Measurements from ENCODE around the gene EVI5L. TPM values are rescaled to one million over a fixed set of nuclear protein-coding genes. Genes with fewer than 3 reads are reported as not detected.

Gene EVI5L
- total RNA-seq, 2 donors from 2014 or later: 3.6 to 4.5 TPM

GRCh38 chr19:7897292-7897691 is 67.3 kb downstream of the EVI5L start:
- Mint-ChIP-seq H3K4me3 (no peak overlapping the region), H3K27me3 (no peaks in the 10 kb centered on the region), H3K9me3 (no peaks in the 10 kb centered on the region), H3K36me3 (ENCODE audit: low read depth) (no peaks in the 10 kb centered on the region), H3K27ac (no peak overlapping the region), H3K4me1 (no peaks in the 10 kb centered on the region)
- no peak for ATAC-seq (replicated peaks)

- no peak overlapping the region for H3K4me3 Mint-ChIP-seq
- H3K27me3 Mint-ChIP-seq: no peaks in the 10 kb centered on the region
- H3K4me1 Mint-ChIP-seq: no peaks in the 10 kb centered on the region
- ATAC-seq (replicated peaks): no peak
- no peak overlapping the region for H3K27ac Mint-ChIP-seq
- H3K36me3 Mint-ChIP-seq (ENCODE audit: low read depth): peaks cover 9% of the 10 kb centered on the region
- no peaks in the 10 kb centered on the region for H3K9me3 Mint-ChIP-seq
Observed at GRCh38 chr19:7898967-7899366, 68.9 kb downstream of the EVI5L start.

GRCh38 chr19:7899751-7900378 is 69.8 kb downstream of the EVI5L start:
- H3K4me1 Mint-ChIP-seq: peaks cover 4% of the 10 kb centered on the region
- H3K27me3 Mint-ChIP-seq: no peaks in the 10 kb centered on the region
- no peak overlapping the region for H3K27ac Mint-ChIP-seq
- ATAC-seq (replicated peaks): no peak
- peaks cover 17% of the 10 kb centered on the region for H3K36me3 Mint-ChIP-seq (ENCODE audit: low read depth)
- H3K9me3 Mint-ChIP-seq: no peaks in the 10 kb centered on the region
- H3K4me3 Mint-ChIP-seq: no peak overlapping the region

- H3K36me3 Mint-ChIP-seq (ENCODE audit: low read depth): peaks cover 23% of the 10 kb centered on the region
- no peak overlapping the region for H3K27ac Mint-ChIP-seq
- H3K4me3 Mint-ChIP-seq: no peak overlapping the region
- H3K9me3 Mint-ChIP-seq: no peaks in the 10 kb centered on the region
- H3K4me1 Mint-ChIP-seq: peaks cover 7% of the 10 kb centered on the region
- no peak for ATAC-seq (replicated peaks)
- H3K27me3 Mint-ChIP-seq: no peaks in the 10 kb centered on the region
Observed at GRCh38 chr19:7900401-7900870, 70.4 kb downstream of the EVI5L start.

GRCh38 chr19:7900931-7901330 is 70.9 kb downstream of the EVI5L start:
- ATAC-seq (replicated peaks): no peak
- Mint-ChIP-seq H3K4me1 (peaks cover 7% of the 10 kb centered on the region), H3K27ac (no peak overlapping the region), H3K27me3 (no peaks in the 10 kb centered on the region), H3K9me3 (no peaks in the 10 kb centered on the region), H3K36me3 (ENCODE audit: low read depth) (peaks cover 28% of the 10 kb centered on the region), H3K4me3 (no peak overlapping the region)

GRCh38 chr19:7901337-7901736 is 71.3 kb downstream of the EVI5L start:
- Mint-ChIP-seq H3K4me3 (no peak overlapping the region), H3K9me3 (no peaks in the 10 kb centered on the region), H3K36me3 (ENCODE audit: low read depth) (peaks cover 32% of the 10 kb centered on the region), H3K4me1 (peaks cover 7% of the 10 kb centered on the region), H3K27ac (no peak overlapping the region), H3K27me3 (no peaks in the 10 kb centered on the region)
- ATAC-seq (replicated peaks): no peak

GRCh38 chr19:7902796-7903243 is 72.8 kb downstream of the EVI5L start:
- Mint-ChIP-seq H3K27ac (peak overlapping the region; percentile 88), H3K27me3 (no peaks in the 10 kb centered on the region), H3K36me3 (ENCODE audit: low read depth) (peaks cover 32% of the 10 kb centered on the region), H3K4me1 (peaks cover 7% of the 10 kb centered on the region), H3K9me3 (no peaks in the 10 kb centered on the region), H3K4me3 (peak overlapping the region; percentile 95)
- ATAC-seq (replicated peaks): no peak

- peak within 1 kb of the TSS; percentile 91 for H3K27ac Mint-ChIP-seq
- no peaks in the 10 kb centered on the region for H3K9me3 Mint-ChIP-seq
- peaks cover 32% of the 10 kb centered on the region for H3K36me3 Mint-ChIP-seq (ENCODE audit: low read depth)
- peak; percentile 87 for ATAC-seq (replicated peaks)
- no peaks in the 10 kb centered on the region for H3K27me3 Mint-ChIP-seq
- H3K4me3 Mint-ChIP-seq: peak within 1 kb of the TSS; percentile 95
- H3K4me1 Mint-ChIP-seq: peaks cover 7% of the 10 kb centered on the region
Observed at GRCh38 chr19:7903244-7904073, 73.4 kb downstream of the EVI5L start, which contains the start of gene MAP2K7. MAP2K7 (plus strand) TSS chr19:7903877; CDS start chr19:7903945, 68 bp downstream.

GRCh38 chr19:7904074-7905020 is 74.3 kb downstream of the EVI5L start:
- Mint-ChIP-seq H3K36me3 (ENCODE audit: low read depth) (peaks cover 32% of the 10 kb centered on the region), H3K4me3 (peak overlapping the region; percentile 95), H3K9me3 (no peaks in the 10 kb centered on the region), H3K4me1 (peaks cover 7% of the 10 kb centered on the region), H3K27ac (peak overlapping the region; percentile 91), H3K27me3 (no peaks in the 10 kb centered on the region)
- peak; percentile 58 for ATAC-seq (replicated peaks)

- H3K27me3 Mint-ChIP-seq: no peaks in the 10 kb centered on the region
- ATAC-seq (replicated peaks): no peak
- no peaks in the 10 kb centered on the region for H3K9me3 Mint-ChIP-seq
- H3K27ac Mint-ChIP-seq: peak overlapping the region; percentile 91
- peaks cover 32% of the 10 kb centered on the region for H3K36me3 Mint-ChIP-seq (ENCODE audit: low read depth)
- H3K4me1 Mint-ChIP-seq: peaks cover 7% of the 10 kb centered on the region
- peak overlapping the region; percentile 95 for H3K4me3 Mint-ChIP-seq
Observed at GRCh38 chr19:7905268-7905667, 75.2 kb downstream of the EVI5L start.

- Mint-ChIP-seq H3K4me3 (peak overlapping the region; percentile 95), H3K27me3 (no peaks in the 10 kb centered on the region), H3K9me3 (no peaks in the 10 kb centered on the region), H3K27ac (peak overlapping the region; percentile 91), H3K4me1 (peaks cover 7% of the 10 kb centered on the region), H3K36me3 (ENCODE audit: low read depth) (peaks cover 32% of the 10 kb centered on the region)
- no peak for ATAC-seq (replicated peaks)
Observed at GRCh38 chr19:7905859-7906258, 75.8 kb downstream of the EVI5L start.

GRCh38 chr19:7907122-7907521 is 77.1 kb downstream of the EVI5L start:
- no peaks in the 10 kb centered on the region for H3K27me3 Mint-ChIP-seq
- H3K9me3 Mint-ChIP-seq: no peaks in the 10 kb centered on the region
- no peak overlapping the region for H3K27ac Mint-ChIP-seq
- no peak for ATAC-seq (replicated peaks)
- H3K36me3 Mint-ChIP-seq (ENCODE audit: low read depth): peaks cover 43% of the 10 kb centered on the region
- H3K4me3 Mint-ChIP-seq: no peak overlapping the region
- H3K4me1 Mint-ChIP-seq: peaks cover 7% of the 10 kb centered on the region

- no peaks in the 10 kb centered on the region for H3K27me3 Mint-ChIP-seq
- no peak overlapping the region for H3K4me3 Mint-ChIP-seq
- no peak for ATAC-seq (replicated peaks)
- H3K9me3 Mint-ChIP-seq: no peaks in the 10 kb centered on the region
- H3K36me3 Mint-ChIP-seq (ENCODE audit: low read depth): peaks cover 46% of the 10 kb centered on the region
- peaks cover 7% of the 10 kb centered on the region for H3K4me1 Mint-ChIP-seq
- no peak overlapping the region for H3K27ac Mint-ChIP-seq
Observed at GRCh38 chr19:7907544-7907943, 77.5 kb downstream of the EVI5L start.

- no peak overlapping the region for H3K27ac Mint-ChIP-seq
- no peak overlapping the region for H3K4me3 Mint-ChIP-seq
- no peak for ATAC-seq (replicated peaks)
- H3K27me3 Mint-ChIP-seq: no peaks in the 10 kb centered on the region
- H3K9me3 Mint-ChIP-seq: no peaks in the 10 kb centered on the region
- peaks cover 49% of the 10 kb centered on the region for H3K36me3 Mint-ChIP-seq (ENCODE audit: low read depth)
- peaks cover 7% of the 10 kb centered on the region for H3K4me1 Mint-ChIP-seq
Observed at GRCh38 chr19:7908078-7908699, 78.2 kb downstream of the EVI5L start.
